ENCODE data around the gene IRF1.
"Not testable (repeated sequence)": the region's sequence is repeated elsewhere in the genome, so short reads cannot be mapped to it uniquely, and the experiment has no call there.

IRF1 gene

GRCh38 chr5:132490484-132491367, at the start of gene IRF1:
TSS of gene IRF1 (minus strand) at chr5:132490773. CDS start at chr5:132489478, 1,295 bp downstream.
- peak within 1 kb of the TSS; percentile 97 for H3K27ac Mint-ChIP-seq
- peak within 1 kb of the TSS; percentile 97 for H3K4me3 Mint-ChIP-seq
- H3K27me3 Mint-ChIP-seq, result no peaks in the 10 kb centered on the region
- H3K4me1 Mint-ChIP-seq (ENCODE audit: low read depth), result peaks cover 62% of the 10 kb centered on the region
- H3K9me3 Mint-ChIP-seq (ENCODE audit: low read depth), result no peaks in the 10 kb centered on the region
- peaks cover 18% of the 10 kb centered on the region for H3K36me3 Mint-ChIP-seq

- Mint-ChIP-seq H3K27me3 (no peaks in the 10 kb centered on the region), H3K9me3 (ENCODE audit: low read depth) (no peaks in the 10 kb centered on the region), H3K4me1 (ENCODE audit: low read depth) (no peaks in the 10 kb centered on the region), H3K36me3 (no peaks in the 10 kb centered on the region), H3K27ac (no peak overlapping the region), H3K4me3 (no peak overlapping the region)
Observed at GRCh38 chr5:132540149-132540548, 49.6 kb upstream of the IRF1 start.

DNA sequence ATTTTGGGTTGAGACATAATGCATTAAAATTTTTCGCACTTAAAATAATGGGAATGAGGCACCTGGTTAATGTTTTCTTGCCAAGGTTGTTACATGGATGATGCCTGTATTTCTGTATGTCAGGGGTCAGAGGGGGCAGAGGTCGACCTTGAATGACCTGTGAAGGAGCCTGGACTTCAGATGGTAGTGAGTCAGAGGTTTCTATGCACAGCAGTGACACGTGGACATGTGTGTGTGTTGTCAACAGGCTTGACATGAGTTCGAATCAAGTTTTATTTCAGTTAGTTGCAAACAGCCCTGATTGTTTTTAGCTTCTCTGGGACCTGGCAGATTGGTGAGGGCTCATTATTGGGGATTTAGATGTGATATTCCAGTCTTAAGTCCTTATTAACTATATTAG, 49.1 kb upstream of the IRF1 start:
- no peaks in the 10 kb centered on the region for H3K36me3 Mint-ChIP-seq
- H3K9me3 Mint-ChIP-seq (ENCODE audit: low read depth), result no peaks in the 10 kb centered on the region
- no peak overlapping the region for H3K27ac Mint-ChIP-seq
- no peaks in the 10 kb centered on the region for H3K4me1 Mint-ChIP-seq (ENCODE audit: low read depth)
- H3K27me3 Mint-ChIP-seq, result no peaks in the 10 kb centered on the region
- no peak overlapping the region for H3K4me3 Mint-ChIP-seq

- Mint-ChIP-seq H3K36me3 (no peaks in the 10 kb centered on the region), H3K27ac (no peak overlapping the region), H3K27me3 (no peaks in the 10 kb centered on the region), H3K9me3 (ENCODE audit: low read depth) (no peaks in the 10 kb centered on the region), H3K4me3 (no peak overlapping the region), H3K4me1 (ENCODE audit: low read depth) (peaks cover 19% of the 10 kb centered on the region)
Observed at GRCh38 chr5:132530946-132531345, 40.4 kb upstream of the IRF1 start.

DNA sequence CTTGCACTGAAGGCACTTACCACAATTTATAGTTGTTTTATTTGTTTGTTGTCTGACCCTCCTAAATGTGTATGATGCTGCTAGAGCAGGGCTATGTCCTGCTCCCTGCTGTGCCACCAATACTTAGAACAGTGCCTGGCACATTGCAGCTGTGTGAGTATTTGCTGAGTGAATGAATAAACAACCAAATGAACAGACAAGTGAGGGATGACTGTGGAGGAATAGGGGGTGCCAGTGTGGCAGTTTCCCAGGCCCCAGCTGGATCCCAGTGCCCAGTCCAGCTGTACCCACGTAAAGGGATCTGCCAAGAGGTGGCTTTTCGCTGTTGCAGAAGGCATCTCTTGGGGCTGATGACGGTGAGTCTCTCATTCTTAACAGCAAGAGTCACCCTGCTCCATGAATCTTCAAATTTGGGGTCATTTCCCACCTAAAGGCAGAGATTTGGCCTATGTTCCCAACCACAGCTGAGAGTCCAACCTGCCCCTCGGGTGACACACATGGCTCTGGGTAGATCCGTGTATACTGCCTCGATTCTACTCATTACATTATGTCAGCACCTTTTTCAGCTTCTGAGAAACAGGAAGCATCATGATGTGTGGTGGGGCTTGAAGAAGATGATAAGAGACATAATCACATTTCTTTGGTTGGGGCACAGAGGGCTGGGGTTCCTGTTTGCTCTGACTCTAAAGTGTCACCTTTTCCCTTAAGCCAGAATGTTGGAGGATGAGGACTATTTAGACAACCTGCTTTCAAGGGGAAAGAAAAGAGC, 38.5 kb upstream of the IRF1 start:
- Mint-ChIP-seq H3K27me3 (no peaks in the 10 kb centered on the region), H3K27ac (peak overlapping the region; percentile 51), H3K36me3 (no peaks in the 10 kb centered on the region), H3K4me1 (ENCODE audit: low read depth) (peaks cover 26% of the 10 kb centered on the region), H3K4me3 (no peak overlapping the region), H3K9me3 (ENCODE audit: low read depth) (no peaks in the 10 kb centered on the region)

DNA sequence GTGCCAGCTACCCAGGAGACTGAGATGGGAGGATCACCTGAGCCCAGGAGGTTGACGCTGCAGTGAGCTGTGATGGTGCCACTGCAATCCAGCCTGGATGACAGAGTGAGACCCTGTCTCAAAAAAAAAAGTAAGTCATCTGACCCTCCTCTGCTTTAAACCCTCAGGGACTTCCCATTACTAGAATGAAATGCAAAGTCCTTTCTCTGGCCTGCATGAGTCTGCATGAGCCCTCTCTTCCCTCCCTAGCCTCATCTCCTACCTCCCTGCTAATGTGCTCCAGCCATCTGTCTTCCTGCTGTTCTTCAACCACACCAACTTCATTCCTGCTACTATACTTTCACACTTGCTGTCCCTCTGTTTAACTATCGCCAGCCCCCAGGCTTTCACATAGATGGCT, 37.4 kb upstream of the IRF1 start:
- Mint-ChIP-seq H3K9me3 (ENCODE audit: low read depth) (no peaks in the 10 kb centered on the region), H3K27me3 (no peaks in the 10 kb centered on the region), H3K27ac (no peak overlapping the region), H3K36me3 (no peaks in the 10 kb centered on the region), H3K4me3 (no peak overlapping the region), H3K4me1 (ENCODE audit: low read depth) (peaks cover 26% of the 10 kb centered on the region)

- H3K4me3 Mint-ChIP-seq, result no peak overlapping the region
- H3K9me3 Mint-ChIP-seq (ENCODE audit: low read depth), result no peaks in the 10 kb centered on the region
- peaks cover 26% of the 10 kb centered on the region for H3K4me1 Mint-ChIP-seq (ENCODE audit: low read depth)
- no peaks in the 10 kb centered on the region for H3K27me3 Mint-ChIP-seq
- no peaks in the 10 kb centered on the region for H3K36me3 Mint-ChIP-seq
- H3K27ac Mint-ChIP-seq, result no peak overlapping the region
Observed at GRCh38 chr5:132526974-132527564, 36.5 kb upstream of the IRF1 start.

GRCh38 chr5:132526290-132526973, 35.9 kb upstream of the IRF1 start:
- Mint-ChIP-seq H3K4me1 (ENCODE audit: low read depth) (peaks cover 26% of the 10 kb centered on the region), H3K4me3 (no peak overlapping the region), H3K27me3 (no peaks in the 10 kb centered on the region), H3K27ac (no peak overlapping the region), H3K9me3 (ENCODE audit: low read depth) (no peaks in the 10 kb centered on the region), H3K36me3 (no peaks in the 10 kb centered on the region)

GRCh38 chr5:132525299-132525724, 34.7 kb upstream of the IRF1 start:
- Mint-ChIP-seq H3K4me3 (no peak overlapping the region), H3K4me1 (ENCODE audit: low read depth) (peaks cover 29% of the 10 kb centered on the region)

GRCh38 chr5:132524877-132525276, 34.3 kb upstream of the IRF1 start:
- H3K27me3 Mint-ChIP-seq; H3K9me3 Mint-ChIP-seq (ENCODE audit: low read depth); H3K36me3 Mint-ChIP-seq: not testable (repeated sequence)
- H3K4me1 Mint-ChIP-seq (ENCODE audit: low read depth), result peaks cover 31% of the 10 kb centered on the region
- H3K4me3 Mint-ChIP-seq, result peak overlapping the region; percentile 14
- peak overlapping the region; percentile 30 for H3K27ac Mint-ChIP-seq

More at GRCh38 chr5:132525299-132525724, 34.7 kb upstream of the IRF1 start:
- H3K9me3 Mint-ChIP-seq (ENCODE audit: low read depth), result no peaks in the 10 kb centered on the region
- H3K27ac Mint-ChIP-seq, result peak overlapping the region; percentile 4
- H3K27me3 Mint-ChIP-seq, result no peaks in the 10 kb centered on the region
- H3K36me3 Mint-ChIP-seq, result no peaks in the 10 kb centered on the region

- H3K36me3 Mint-ChIP-seq; H3K4me3 Mint-ChIP-seq; H3K9me3 Mint-ChIP-seq (ENCODE audit: low read depth); H3K27ac Mint-ChIP-seq; H3K27me3 Mint-ChIP-seq: not testable (repeated sequence)
- H3K4me1 Mint-ChIP-seq (ENCODE audit: low read depth), result peaks cover 21% of the 10 kb centered on the region
Observed at GRCh38 chr5:132522067-132522466, 31.5 kb upstream of the IRF1 start.

GRCh38 chr5:132513618-132514336, 23.2 kb upstream of the IRF1 start:
- H3K9me3 Mint-ChIP-seq (ENCODE audit: low read depth); H3K27ac Mint-ChIP-seq; H3K36me3 Mint-ChIP-seq; H3K4me1 Mint-ChIP-seq (ENCODE audit: low read depth); H3K4me3 Mint-ChIP-seq: not testable (repeated sequence)
- peaks cover 11% of the 10 kb centered on the region for H3K27me3 Mint-ChIP-seq

GRCh38 chr5:132510076-132510475, 19.5 kb upstream of the IRF1 start:
- Mint-ChIP-seq H3K27me3 (peaks cover 19% of the 10 kb centered on the region), H3K27ac (no peak overlapping the region), H3K4me3 (no peak overlapping the region), H3K36me3 (peaks cover 10% of the 10 kb centered on the region), H3K9me3 (ENCODE audit: low read depth) (peaks cover 5% of the 10 kb centered on the region), H3K4me1 (ENCODE audit: low read depth) (no peaks in the 10 kb centered on the region)

DNA sequence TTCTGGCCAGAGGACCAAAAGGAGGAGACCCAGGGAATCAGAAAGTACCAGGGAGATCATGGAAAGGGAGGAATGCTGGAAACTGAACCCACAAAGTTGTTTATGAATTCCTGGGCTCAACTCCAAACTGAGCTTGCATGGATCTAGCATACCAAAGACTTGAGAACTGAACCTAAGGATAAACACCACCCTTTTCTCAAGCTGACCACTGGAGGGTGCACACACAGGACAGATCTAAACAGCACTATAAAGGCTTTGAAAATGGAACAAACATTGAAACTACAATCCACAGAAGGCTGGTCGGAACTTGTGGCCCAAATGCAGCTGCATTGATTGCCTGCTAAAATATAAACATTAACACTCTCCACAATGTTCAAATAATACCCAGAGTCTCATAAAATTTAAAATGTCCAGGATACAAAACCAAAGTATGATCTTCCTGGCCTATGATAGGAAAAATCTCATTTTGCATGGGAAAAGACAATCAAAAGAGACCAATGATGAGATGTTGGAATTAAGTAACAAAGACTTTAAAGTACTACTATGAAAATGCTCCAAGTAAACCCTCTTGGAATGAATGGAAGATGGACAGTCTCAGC, 15.6 kb upstream of the IRF1 start:
- H3K9me3 Mint-ChIP-seq (ENCODE audit: low read depth), result no peaks in the 10 kb centered on the region
- no peaks in the 10 kb centered on the region for H3K4me1 Mint-ChIP-seq (ENCODE audit: low read depth)
- H3K36me3 Mint-ChIP-seq, result peaks cover 2% of the 10 kb centered on the region
- H3K27me3 Mint-ChIP-seq, result peaks cover 19% of the 10 kb centered on the region
- no peak overlapping the region for H3K27ac Mint-ChIP-seq
- H3K4me3 Mint-ChIP-seq, result no peak overlapping the region
